Effector CD8-positive, alpha-beta T cell (primary cell): Measurements from ENCODE around the gene CYB5RL.
"Not testable (repeated sequence)": the region's sequence is repeated elsewhere in the genome, so short reads cannot be mapped to it uniquely, and the experiment has no call there.

Experiments
- DNase-seq: peaks from one replicate; lab custom pipeline; 2025; lab: John Stamatoyannopoulos, UW
- total RNA-seq, 4 experiments: gene quantifications; one replicate each; lab custom pipeline; 2026; lab: John Stamatoyannopoulos, UW

The CYB5RL gene, protein sequence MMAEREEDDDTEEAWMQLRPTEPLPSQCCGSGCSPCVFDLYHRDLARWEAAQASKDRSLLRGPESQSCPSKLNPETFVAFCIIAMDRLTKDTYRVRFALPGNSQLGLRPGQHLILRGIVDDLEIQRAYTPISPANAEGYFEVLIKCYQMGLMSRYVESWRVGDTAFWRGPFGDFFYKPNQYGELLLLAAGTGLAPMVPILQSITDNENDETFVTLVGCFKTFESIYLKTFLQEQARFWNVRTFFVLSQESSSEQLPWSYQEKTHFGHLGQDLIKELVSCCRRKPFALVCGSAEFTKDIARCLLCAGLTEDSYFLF
- total RNA-seq: 4.9 to 13.4 (median 5.4) reads per million in 4 experiments

DNA sequence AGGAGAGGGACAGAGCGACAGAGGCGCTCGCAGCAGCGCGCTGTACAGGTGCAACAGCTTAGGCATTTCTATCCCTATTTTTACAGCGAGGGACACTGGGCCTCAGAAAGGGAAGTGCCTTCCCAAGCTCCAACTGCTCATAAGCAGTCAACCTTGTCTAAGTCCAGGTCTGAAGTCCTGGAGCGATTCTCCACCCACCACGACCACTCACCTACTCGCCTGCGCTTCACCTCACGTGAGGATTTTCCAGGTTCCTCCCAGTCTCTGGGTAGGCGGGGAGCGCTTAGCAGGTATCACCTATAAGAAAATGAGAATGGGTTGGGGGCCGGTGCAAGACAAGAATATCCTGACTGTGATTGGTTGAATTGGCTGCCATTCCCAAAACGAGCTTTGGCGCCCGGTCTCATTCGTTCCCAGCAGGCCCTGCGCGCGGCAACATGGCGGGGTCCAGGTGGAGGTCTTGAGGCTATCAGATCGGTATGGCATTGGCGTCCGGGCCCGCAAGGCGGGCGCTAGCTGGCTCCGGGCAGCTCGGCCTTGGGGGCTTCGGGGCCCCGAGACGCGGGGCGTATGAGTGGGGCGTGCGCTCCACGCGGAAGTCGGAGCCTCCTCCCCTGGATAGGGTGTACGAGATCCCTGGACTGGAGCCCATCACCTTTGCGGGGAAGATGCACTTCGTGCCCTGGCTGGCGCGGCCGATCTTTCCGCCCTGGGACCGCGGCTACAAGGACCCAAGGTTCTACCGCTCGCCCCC, at the start of gene CYB5RL, which contains the start of gene MRPL37:
Gene CYB5RL, minus strand, starts transcription at position 266 of the 754 bp plus-strand sequence. CDS start 4,414 bp downstream, outside the sequence.
Gene MRPL37, plus strand, starts transcription at position 403 of the 754 bp plus-strand sequence. Its CDS starts 77 bp downstream, at position 480.
- peak; percentile 86 for DNase-seq

DNA sequence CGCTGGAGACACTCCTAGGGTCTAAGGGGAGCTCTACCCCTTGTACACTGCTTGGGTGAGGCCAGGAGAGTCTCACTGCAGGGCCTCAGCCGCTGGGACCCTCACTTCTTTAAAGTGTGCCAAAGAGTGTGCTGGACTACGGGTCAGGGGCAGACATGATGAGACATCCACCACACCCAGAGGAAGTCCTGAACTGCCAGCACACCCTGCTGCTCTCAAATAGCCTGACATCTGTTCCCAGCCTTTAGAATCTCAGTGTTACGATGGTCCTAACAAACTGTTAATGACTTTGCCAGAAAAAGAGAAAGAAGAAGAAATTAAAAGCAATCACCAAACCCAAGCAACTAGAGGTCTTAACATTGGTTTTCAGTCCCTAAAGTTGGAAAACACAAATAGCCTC, 49.1 kb upstream of the CYB5RL start:
- no peak for DNase-seq

DNA sequence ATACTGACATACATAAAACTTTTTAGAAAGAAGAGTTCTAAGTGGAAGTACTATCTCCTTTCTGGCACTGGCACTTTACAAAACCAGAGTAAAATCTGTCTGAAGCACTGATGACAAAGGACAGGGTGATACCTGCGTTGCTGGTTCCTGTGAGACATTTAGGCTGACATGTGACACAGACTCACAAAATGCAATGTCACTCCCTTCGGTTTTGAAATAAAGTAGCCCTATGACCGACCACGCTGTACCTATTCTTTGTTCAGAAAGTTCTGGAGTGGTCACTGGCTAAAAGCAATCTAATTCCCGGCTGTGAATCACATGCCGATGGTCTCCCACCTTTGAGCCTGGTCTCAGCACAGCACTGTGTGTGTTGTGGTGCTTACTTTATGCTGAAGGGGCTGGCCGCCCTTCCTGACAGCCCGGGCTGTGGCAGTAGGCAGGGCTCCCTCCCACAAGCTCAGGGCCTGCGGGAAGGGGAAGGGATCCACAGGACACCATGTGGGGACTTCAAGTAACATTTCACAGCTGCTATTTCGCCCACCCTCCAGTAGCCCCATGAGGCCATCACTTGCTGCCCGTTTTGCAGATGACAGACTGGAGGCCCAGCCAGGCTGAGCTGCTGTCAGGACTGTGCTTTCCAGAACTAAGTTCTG, 48.2 kb upstream of the CYB5RL start:
- DNase-seq: no peak

DNA sequence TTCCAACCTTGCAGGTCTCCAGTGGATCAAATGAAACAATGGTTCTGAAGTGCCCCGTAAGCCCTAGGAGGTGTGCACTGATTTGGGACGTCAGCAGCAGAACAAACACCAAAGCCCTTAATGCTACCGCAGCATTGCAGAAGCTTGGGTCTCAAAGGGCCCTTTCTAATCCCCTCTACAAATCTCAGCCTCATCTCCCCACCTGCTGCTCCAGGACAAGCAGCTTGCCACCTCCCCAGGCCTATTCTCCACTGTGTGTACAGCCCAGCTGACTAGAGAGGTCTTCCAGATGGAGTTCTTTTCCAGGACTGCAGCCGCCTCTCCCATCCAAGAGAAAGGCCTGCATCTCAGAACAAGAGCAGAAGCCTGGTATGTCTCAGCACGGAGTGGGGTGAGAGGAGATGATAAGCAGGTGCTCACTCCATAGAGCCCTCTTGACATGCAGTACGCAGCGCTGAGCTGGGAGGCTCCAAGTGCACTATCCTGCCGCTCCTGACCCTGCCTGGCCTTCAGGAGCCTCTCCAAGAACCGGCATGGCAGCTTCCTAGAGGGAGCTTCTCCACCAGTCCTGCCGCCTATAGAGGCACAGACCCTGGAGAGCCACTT, 46.4 kb upstream of the CYB5RL start:
- no peak for DNase-seq

DNA sequence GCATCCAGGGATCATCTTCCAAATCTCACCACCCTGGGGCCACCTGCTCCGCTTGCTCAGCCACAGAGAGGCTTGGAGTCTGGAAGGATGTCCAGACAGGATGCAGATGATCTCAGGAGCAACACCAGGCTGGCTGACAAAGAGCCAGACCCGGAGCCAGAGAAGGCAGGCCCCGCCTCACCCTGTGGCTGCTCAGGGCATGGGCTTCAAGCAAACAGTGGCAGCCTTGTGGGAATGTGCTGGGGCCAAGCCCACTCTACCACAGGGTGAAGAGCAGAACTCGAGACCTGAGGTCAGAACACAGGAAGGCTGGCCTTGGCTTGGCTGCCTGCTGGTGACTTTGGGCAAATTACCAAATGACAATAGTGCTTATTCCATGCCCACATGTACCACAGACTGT, 45.7 kb upstream of the CYB5RL start:
- no peak for DNase-seq

DNA sequence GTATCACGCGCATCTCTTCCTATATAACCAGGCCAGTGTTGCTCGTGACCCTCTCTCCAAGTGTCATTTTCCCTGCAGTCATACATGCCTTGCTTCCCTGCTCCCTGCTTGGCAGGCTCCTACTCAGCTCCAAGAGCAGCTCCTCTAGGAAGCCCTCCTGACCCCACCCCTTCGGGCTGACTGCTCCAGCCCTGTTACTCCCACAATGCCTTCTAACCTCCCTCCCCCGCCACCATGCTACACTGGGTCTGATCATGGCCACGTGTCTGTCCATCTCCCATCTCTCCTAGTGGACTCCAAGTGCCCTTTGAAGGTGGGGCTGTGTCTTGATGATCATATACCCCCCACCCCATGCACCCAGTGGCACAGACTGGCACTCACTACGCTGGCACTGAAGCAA, 44.8 kb upstream of the CYB5RL start:
- no peak for DNase-seq

DNA sequence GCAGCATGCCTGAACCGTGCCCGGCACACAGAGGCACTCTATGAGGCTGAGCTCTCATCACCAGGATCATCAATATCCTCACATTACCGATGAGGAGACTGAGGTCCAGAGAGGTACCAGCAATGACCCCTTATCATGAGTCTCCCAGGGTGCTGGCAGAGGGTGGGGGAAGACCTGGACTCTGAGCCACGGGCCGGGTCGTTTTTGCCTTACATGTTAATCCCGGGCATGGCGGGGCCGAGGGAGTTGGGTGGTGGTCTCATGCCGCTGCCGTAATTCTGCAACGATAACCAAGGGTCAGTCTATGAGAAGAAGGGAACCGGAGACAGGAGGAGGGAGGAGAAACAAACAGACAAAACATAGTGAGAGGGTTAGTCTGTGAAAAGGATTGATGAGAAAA, 43.2 kb upstream of the CYB5RL start:
- no peak for DNase-seq

DNA sequence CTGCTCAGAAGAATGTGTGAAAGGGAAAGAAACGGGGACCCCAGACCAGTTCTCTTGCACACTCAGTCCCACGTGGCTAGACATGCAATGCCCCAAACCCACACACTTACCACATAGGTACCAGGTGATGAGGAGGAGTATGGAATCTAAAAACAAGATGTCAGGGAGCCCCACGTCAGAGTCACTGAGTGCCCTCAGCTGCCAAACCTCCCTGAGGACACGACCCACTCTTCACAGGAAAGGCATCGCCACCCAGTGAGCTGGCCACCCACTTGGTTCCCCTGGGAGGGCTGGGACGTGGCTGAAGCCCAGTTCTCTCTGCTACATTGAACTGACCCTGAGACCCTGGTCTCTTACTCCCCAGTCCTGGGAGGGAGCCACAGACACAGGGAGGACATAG, 41.5 kb upstream of the CYB5RL start:
- DNase-seq: no peak

DNA sequence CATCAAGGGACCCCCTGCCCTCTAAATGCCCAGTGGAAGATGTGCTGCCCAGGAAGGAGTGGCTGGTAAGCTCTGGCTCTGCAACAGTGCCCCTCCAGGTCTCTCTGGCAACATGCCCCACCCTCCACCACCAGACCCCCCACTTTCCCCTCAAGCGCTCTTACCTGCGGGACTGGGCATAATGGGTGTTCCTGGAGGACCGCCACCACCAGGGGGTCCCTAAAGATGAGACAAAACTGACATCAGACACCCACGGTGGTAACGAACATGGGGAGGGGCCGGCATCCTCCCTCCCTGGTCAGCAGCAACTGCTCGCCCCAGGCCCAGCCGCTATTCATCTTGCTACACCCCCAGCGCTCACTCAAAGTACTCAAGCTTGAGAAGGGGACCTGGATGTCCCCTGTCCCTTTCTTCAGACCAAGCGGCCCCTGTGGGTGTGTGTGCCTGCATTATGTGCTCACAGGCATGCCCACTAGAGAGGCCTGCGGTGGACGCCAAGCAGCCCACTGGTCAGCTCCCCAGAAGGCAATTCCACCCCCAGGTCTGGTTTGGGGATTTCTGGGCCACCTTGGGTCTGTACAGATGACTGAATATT, 41.0 kb upstream of the CYB5RL start:
- DNase-seq: no peak

DNA sequence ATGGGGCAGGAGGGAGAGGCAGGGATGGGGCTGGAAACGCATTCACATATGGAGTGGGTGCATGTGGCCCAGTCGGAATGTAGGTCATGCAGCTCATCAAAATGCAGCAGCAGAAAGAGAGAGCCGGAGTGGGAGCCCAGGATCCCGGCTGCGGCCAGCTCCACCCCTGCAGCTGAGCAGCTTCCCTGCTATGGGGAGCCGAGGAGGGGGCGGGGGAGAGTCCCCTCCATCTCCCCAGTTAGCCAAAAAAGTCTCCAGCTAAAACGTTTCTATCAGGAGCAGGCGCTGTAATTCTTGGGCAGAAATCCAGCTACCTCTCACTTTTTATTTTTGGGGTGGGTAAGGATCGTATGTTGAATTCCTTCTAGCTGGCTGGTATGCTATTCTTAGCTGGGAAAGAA, 39.8 kb upstream of the CYB5RL start:
- no peak for DNase-seq

DNA sequence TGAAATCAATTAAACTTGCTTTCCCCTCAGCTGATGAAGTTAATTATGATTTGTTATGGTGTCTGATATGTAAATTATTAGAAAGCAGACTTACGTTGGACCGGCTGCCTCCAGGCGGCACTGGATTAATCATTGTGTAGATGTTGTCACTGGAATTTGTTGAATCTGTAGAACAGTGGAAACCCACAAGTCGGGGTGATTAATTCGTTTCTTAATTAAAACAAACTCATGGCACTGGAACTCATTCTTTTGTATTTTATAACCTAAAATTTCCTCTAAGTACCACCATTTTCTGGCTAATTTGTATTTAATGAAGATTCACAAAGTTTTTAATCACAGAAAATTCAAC, 39.2 kb upstream of the CYB5RL start:
- no peak for DNase-seq

DNA sequence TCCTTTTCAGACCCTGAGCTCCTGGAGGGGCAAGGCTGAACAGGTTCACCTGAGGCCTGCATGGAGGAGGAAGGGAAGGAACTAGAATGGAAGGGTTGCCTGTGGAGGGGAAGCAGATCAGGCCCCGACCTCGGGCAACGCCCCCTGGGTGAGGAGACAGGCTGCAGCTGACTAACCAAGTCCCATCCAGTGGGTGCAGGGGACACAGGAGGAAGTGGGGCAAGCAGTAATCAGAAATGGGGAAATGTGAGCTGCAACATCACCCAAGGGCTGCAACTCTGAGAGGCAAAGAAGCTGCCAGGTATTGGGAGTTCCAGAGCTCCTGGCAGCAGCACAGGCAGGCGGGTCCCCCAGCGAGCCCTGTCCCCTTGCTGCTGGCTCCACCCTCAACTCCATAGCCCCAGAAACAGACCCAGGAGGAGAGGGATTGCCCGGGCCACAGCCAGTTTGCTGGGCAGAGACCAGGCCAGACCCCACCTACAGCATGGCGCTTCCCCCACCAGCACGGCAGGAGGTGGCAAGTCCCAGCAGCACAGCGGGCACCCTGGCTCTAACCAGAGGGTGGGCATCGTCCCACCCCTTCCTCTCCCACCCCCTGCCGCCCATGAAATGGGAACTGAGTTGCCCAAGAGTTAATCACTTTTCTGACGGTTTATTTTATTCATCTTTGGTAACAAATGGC, 38.7 kb upstream of the CYB5RL start:
- no peak for DNase-seq

DNA sequence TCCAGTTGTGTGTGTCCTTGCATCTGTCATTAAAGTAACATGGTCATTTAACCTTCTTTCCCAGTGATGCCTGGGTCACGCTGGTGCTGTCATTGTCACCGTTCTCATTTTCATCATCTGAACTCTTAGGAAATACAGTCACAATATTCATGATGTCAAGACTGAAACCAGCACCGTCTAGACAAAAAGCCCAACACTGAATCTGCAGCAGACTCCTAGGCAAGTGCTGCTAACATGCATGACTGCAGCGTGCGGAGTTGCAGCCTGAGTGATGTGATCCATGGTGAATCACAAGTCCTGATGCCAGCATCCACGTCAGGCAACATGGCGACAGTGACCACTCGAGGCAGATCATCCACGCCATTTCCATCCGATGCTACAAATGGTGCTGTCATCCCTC, 37.8 kb upstream of the CYB5RL start:
- no peak for DNase-seq

DNA sequence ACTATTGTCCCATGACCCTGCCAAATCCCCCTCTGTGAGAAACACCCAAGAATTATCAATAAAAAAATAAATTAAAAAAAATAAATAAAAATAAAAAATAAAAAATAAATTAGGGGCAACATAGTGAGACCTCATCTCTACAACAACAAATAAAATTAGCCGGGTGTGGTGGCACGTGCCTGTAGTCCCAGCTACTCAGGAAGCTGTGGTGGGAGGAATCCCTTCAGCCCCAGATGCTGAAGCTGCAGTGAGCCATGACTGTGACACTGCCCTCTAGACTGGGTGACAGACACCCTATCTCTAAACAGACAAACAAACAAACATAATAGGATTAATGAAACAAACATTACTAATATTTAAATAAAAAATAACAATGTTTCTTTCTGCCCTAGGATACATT, 34.5 kb upstream of the CYB5RL start:
- no peak for DNase-seq

DNA sequence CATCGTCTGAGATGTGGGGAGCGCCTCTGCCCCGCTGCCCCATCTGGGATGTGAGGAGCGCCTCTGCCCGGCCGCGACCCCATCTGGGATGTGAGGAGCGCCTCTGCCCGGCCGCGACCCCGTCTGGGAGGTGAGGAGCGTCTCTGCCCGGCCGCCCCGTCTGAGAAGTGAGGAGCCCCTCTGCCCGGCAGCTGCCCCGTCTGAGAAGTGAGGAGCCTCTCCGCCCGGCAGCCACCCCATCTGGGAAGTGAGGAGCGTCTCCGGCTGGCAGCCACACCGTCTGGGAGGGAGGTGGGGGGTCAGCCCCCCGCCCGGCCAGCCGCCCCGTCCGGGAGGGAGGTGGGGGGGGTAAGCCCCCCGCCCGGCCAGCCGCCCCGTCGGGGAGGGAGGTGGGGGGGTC, 33.4 kb upstream of the CYB5RL start:
- not testable (repeated sequence) for DNase-seq

DNA sequence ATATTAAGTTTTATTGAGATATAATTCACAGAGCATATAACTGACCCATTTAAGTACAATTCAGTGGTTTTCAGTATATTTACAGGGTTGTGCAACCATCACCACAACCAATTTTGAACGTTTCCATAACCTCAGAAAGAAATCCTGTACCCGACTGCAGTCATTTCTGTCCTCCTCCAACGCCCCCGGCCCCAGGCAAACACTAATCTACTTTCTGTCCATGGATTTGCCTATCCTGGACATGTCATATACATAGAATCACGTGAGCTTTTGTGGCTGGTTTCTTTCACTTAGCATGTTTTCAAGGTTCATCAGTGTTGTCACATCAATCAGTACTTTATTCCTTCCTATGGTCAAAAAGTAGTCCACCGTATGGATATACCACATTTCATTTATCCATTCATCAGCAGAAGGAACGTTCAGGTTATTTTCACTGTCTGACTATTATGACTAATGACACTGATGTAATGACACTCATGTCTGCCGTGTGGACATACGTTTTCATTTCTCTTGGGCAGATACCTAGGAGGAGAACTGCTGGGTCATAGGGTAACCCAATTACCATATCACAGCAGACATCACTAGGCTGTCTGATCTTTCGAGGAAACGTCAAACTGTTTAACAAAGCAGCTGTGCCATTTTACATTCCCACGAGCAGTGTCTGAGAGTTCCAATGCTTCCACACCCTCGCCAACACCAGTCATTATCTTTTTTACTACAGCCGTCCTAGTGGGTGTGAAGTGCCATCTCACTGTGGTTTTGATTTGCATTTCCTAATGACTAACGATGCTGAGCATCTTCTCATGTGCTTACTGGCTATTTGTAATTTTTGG, 30.9 kb upstream of the CYB5RL start:
- DNase-seq: no peak

DNA sequence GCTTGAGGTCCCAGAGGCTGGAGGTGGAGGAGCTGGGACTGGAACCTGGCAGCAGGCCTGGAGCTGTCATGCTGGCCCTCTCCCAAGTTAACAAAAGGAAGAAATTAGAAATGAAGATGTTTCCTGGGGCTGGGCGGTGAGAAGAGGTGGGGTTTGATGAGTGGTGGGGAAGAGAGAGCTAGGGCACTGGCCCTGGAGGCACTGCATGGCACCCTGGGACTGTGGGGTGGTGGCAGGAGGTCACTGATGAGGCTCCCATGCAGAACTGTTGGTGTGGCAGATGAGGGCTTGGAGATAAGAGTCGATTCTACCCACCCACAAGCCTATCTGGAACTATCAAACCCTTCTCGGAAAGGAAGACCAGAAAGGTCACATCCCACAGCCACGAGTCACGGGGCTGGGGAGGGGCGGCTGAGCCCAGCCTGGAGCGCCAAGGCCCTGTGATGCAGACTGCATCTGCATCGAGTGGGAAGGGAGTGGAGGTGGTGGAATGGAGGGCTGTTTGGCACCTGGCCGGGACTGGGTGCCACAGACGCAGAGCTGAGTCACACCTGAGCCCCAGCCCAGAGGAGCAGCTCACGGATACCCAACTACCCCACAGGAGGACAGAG, 29.6 kb upstream of the CYB5RL start:
- no peak for DNase-seq

DNA sequence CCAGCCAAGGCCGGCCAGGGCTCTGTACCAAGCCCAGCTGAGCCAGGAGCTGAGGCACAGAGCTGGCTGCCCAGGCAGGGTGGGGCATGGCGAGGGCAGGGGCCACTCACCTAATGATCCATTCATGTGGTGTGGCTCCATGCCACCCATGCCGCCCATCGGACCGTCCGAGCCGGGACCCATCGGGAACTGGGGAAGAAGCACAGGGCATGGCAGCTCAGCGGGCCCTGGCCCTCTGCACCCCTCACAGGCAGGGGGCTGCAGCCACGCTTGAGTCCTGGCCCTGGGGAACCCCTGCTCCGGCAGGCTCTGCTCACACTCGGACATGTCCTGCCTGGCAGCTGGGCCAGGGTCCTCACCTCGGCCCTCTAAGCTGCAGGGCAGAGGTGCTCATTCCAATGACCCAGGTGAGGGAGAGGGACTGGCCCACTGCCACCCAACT, 28.8 kb upstream of the CYB5RL start:
- DNase-seq: no peak

DNA sequence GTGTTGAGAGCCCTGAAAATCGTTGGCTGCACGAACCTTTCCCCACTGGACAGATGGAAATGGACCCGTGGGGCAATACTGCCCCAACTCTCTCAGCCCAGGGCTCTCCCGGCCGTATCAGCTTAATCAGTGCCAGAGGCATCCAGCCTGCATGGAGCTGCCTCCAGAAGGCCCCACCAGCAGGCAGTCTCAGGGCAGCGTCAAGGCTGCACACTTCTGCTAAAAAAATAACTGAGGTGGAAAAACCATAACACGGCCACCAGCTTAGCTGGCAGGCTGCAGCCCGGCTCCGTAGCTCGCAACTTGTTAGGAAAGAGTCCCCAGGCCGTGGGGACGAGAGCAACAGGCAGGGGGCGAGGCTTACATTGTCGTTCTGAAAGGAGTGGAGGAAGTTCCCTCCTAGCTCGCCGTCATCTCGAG, 28.1 kb upstream of the CYB5RL start:
- DNase-seq: no peak

DNA sequence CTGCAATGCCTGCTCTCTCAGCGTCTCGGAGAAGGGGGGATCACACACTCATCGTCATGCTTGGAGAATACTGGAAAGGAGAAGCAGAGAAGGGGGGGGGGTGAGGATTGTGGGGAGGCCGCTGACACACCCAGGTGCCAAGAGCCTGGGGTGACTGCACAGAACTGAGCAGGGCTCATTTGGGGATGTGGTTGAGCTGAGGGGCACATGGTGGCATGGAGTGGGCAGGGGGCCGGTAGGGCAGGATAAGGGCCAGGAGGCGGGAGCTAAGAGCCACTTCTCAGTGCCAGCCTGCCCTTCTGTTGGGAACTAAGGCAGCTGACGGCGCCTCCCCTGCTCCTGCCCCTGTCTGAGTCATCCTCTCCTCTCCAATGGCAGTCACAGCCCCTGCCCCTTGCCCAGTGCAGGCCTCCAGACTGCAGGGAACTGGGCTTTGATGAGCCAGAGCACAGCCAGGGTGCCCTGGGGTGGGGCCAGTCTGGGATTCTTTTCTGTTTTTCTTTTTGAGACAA, 27.3 kb upstream of the CYB5RL start:
- DNase-seq: no peak
